ENCODE measurements around the gene TENT5A. TPM values are rescaled to one million over a fixed set of nuclear protein-coding genes. Genes with fewer than 3 reads are reported as not detected.

Gene TENT5A
- 91.7 and 174 TPM in 2 replicates for total RNA-seq

GRCh38 chr6:81752084-81752920 is at the start of gene TENT5A:
Gene TENT5A (minus strand): TSS chr6:81752681. CDS start chr6:81752141, 540 bp downstream.

